GM19395 (cell line): Measurements from ENCODE around the gene PSMD2.

Source experiments
- ATAC-seq: cut with Tn5 transposase; IDR thresholded peaks from one replicate; pipeline ENCODE4 v1.9.1; 2021; ENCODE audit warnings: mild to moderate bottlenecking, moderate library complexity; ENCODE audit not compliant: unreplicated experiment

PSMD2 gene

GRCh38 chr3:184354121-184354728 lies 55.2 kb downstream of the PSMD2 start:
- ATAC-seq: no peak

DNA sequence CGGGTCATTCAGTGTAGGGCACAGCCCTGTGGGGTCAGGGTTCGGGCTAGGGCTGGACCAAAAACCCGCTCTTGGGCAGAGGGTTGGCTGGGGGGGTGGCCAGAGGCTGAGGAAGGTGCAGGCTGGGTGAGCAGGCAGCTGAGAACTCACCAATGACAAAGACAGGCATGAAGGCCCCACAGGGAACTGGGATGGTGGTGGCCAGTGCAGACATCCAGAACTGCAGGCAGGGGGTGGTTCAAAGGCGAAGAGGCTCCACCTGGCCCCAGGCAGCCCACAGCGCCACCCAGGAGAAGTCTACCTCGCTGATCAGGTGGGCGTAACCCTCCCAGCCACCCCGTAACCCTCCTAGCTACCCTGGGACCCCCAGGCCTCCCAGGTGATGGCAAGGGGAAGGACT lies 55.7 kb downstream of the PSMD2 start:
- ATAC-seq: no peak

GRCh38 chr3:184355261-184356040 lies 56.4 kb downstream of the PSMD2 start:
- no peak for ATAC-seq

GRCh38 chr3:184357248-184358123 lies 58.4 kb downstream of the PSMD2 start:
- ATAC-seq: no peak

- no peak for ATAC-seq
Measured at GRCh38 chr3:184358124-184358767, 59.2 kb downstream of the PSMD2 start.
